HG03442 (cell line): ENCODE results near the gene SLC39A6.
"Not testable (repeated sequence)": the region's sequence is repeated elsewhere in the genome, so short reads cannot be mapped to it uniquely, and the experiment has no call there.

Experiments used
- ATAC-seq: cut with Tn5 transposase; IDR thresholded peaks from one replicate; pipeline ENCODE4 v1.9.1; 2021; ENCODE audit warnings: mild to moderate bottlenecking, moderate library complexity; ENCODE audit not compliant: unreplicated experiment

Gene SLC39A6

DNA sequence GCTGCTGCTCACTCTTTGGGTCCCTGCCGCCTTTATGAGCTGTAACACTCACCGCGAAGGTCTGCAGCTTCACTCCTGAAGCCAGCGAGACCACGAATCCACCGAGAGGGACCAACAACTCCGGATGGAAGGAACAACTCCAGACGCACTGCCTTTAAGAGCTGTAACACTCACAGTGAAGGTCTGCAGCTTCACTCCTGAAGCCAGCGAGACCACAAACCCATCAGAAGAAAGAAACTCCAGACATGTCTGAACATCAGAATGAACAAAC is 64.4 kb downstream of the SLC39A6 start:
- not testable (repeated sequence) for ATAC-seq

DNA sequence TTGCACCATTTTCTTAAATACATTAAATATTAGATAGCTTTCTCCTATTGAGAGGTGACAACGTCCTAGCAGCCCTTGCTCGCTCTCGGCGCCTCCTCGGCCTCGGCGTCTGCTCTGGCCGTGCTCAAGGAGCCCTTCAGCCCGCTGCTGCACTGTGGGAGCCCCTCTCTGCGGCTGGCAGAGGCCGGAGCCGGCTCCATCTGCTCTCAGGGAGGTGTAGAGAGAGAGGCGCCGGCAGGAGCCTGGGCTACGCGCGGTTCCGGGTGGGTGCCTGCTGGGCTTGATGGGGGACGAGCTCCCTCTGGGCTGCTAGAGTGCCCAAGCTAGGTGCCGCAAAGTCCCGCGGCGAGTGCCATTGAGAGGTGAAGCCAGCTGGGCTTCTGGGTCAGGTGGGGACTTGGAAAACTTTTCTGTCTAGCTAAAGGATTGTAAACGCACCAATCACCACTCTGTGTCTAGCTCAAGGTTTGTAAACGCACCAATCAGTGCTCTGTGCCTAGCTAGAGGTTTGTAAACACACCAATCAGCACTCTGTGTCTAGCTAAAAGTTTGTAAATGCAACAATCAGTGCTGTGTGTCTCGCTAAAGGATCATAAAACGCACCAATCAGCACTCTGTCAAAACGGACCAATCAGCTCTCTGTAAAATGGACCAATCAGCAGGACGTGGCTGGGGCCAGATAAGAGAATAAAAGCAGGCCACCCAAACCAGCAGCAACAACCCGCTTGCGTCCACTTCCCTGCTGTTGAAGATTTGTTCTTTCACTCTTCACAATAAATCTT is 64.9 kb downstream of the SLC39A6 start:
- ATAC-seq: no peak

DNA sequence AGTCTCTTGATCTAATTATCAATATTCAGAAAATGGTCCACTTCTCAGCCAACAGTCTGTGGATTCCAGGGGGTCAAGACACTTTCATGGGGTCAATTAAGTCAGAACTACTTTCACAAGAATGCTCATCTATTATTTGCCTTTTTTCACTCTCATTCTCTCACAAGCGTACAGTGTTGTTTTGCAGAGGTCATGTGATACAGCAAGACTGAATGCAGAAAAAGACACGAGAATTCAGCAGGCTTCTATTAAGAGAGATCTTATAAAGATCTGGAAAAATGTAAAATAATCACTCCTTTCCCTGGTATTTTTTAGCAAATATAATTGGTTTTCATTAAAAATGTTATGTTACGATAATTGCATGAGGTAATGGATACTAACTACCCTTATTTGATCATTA is 70.5 kb downstream of the SLC39A6 start:
- ATAC-seq: no peak
